GOT3 (cell line): ENCODE results near the gene FILIP1L.
A peak's percentile ranks its signal among the peaks of the same experiment; 100 is the strongest.
"Not testable (repeated sequence)": the region's sequence is repeated elsewhere in the genome, so short reads cannot be mapped to it uniquely, and the experiment has no call there.

Experiments used
- DNase-seq: peaks from one replicate; lab custom pipeline; 2025; ENCODE audit warnings: mixed read lengths; lab: John Stamatoyannopoulos, UW

Gene FILIP1L

DNA sequence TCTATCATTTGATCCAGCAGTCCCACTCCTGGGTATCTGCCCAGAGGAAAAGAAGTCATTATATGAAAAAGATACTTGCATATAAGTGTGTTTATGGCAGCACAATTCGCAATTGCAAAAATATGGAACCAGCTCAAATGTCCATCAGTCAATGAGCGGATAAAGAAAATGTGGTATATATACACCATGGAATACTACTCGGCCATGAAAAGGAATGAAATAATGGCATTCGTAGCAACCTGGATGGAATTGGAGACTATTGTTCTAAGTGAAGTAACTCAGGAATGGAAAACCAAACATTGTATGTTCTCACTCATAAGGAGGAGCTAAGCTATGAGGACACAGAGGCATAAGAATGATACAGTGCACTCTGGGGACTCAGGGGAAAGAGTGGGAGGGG, 272.4 kb downstream of the FILIP1L start:
- not testable (repeated sequence) for DNase-seq

DNA sequence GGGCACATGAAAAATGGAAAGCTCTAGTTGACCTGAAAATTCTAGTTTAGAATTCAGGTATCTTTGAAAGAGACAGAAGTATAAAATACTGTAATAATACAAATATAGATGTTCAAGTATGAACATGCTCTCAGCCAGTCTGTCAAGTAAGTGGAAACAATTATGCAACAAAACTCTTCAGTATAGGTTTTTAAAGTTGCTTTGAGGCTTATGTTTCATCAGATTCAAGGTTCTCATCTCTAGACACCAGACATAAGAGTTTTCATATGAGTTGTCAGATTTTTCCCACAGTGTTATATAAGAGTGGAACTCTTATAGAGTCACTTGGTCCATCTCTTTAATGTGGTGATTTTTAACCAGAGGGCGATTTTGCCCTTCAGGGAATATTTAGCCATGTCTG, 274.7 kb downstream of the FILIP1L start:
- DNase-seq: no peak

DNA sequence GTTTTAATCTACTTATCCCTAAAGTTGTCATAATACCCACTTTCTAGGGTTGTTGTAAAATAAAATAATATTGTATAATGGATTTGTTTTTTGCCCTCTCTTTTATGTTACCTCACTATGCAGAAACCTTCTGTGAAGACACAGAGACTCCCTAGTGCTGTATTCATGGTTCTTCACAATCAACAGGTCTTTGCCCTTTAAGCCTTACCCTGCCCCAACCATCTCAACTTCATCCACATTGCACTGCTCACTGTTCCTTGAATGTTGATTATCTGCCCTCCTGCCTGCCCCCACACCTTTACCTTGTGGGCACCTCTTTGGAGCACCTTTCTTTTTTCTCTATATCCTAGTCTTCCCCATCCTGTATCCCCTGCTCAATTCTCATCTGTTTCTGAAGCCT, 275.5 kb downstream of the FILIP1L start:
- DNase-seq: no peak

DNA sequence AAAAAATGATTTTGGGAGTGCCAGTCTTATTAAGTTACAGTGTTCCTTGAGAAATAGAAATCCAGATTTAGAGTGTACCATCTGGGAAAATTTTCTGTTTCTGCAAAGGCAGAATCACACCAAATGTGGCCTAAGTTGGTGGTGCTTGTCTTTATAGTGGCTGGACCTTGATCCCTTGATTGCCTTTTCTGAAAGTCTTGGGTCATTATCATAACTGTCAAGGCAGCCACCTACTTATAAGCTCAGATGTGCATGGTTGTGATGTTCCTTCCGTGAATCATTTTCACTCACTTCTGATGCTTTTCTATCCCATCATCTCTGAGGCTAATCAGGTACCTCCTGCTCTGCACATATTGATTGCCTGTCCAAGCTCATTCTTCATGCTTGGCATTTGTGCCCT, 276.6 kb downstream of the FILIP1L start:
- DNase-seq: no peak

DNA sequence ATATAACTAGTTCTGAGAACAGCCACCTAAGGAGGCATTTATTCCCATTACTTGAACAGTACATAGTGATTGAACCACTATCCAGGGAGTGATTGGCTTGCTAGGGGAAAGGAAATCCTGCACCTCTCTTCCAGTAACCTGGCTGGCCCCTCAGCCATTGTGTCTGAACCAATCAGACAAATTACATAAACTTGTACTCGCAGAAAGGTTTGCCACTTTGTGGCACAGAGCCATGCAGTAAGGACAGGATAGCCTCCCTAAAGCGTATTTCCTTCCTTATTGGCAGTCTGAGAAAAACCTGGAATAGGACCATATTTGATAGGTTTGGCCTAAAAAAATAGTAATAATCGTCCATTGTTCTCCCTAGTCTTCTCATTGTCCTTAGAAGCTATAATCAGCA, 277.6 kb downstream of the FILIP1L start:
- DNase-seq: no peak

DNA sequence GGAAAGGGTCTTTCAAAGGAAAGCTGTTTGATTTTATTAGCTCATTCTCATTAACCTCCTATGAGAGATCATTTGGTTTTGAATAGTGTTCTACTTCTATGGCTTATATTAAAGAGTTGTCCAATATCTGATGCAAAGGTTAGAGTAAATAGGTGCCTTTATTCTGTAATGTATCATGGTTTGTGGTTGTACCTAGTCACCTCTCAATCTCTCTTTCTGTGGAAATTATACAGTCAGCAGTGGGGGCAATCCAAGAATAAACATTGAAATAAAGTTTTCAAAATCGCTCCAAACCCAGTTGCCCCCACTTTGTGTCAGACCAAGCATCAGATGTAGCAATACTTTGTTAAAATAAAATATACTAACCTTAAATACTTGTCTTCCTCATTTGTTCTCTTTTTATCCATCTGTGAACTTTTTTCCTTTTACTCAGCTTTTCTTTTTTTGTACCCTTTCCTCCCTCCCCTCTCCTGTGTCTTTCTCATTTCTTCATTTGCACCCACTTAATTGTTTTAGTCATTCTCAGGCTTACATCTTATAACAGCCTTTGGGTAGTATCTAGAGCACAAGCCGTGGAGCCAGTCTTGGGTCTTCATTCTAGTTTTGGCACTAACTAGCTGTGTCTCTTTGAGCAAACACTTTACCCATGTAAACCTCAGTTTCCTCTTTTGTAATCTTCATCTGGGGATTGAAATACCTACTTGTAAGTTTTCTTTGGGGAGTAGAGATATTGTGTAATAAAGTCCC, 279.9 kb downstream of the FILIP1L start:
- no peak for DNase-seq

DNA sequence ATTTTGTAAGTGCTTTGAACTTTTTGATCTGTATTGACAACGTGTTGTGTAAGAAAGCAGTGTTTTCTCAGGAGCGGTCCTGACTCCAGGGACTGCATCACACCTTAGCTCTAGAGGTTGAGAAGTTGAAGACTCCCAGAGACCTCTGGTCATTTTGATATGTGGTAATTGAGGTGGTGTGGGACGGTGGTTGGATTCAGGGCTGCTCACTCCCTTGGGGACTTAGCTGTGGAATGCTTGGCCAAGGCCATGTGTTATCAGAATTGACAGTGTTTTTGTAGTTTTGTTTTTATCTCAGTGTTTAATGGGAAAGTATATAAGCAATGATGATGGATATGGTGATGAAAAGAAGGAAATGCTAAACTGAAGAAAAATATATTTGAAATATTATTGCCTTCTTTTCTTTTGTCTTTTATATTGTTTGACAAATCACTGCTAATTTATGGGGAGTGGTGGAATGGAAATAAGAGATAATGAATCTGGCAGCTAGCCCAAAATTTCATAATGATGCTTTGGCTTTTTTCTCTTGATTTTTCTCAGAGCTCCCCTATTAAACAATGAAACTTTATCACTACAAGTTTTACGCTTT, 280.6 kb downstream of the FILIP1L start:
- DNase-seq: no peak

DNA sequence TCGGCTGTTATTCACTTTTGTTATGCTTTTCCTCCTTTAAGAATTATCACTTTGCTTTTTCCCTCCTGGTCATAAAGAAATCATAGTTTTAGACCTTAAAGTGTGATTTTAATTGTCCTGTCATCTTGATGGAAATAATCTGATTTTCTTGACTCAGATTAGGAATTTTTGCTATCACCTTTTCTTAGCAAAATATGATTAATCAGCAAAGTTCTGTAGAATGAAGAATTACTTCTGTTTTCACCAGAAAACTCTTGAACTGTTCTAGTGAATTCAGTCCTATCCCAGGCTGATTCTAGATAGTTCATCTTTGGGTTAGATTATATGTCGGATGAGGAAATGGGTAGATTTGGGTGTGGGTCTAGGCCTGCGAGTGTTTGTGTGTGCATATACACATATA, 284.5 kb downstream of the FILIP1L start:
- no peak for DNase-seq

DNA sequence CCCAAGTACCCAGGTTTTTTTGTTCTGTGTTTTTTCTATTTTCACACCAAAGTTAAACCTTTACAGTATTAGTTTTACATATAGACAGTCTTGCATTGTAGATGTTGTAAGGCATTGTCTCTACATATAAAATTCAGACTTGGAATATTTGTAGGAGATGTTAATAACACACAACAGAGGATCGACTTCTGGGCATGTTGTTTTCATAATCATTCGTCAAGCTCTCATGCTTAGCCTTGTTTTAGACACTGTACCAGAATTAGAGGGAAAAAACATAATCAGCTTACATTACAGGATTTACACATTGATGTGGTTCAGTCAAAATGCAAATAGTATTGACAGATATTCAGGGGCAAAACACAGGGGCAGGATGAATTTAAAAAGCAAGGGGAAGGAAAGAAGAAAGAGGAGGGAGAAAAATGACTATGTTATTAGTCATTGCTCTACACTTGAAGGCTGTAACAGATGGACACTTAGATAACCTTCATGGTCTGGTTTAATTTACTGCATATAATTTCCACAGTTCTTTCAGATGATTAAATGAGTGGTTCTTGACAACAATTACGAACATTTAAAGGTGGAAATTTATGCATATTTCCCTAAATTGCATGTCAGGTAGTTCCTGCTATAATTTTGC, 289.2 kb downstream of the FILIP1L start:
- DNase-seq: no peak

DNA sequence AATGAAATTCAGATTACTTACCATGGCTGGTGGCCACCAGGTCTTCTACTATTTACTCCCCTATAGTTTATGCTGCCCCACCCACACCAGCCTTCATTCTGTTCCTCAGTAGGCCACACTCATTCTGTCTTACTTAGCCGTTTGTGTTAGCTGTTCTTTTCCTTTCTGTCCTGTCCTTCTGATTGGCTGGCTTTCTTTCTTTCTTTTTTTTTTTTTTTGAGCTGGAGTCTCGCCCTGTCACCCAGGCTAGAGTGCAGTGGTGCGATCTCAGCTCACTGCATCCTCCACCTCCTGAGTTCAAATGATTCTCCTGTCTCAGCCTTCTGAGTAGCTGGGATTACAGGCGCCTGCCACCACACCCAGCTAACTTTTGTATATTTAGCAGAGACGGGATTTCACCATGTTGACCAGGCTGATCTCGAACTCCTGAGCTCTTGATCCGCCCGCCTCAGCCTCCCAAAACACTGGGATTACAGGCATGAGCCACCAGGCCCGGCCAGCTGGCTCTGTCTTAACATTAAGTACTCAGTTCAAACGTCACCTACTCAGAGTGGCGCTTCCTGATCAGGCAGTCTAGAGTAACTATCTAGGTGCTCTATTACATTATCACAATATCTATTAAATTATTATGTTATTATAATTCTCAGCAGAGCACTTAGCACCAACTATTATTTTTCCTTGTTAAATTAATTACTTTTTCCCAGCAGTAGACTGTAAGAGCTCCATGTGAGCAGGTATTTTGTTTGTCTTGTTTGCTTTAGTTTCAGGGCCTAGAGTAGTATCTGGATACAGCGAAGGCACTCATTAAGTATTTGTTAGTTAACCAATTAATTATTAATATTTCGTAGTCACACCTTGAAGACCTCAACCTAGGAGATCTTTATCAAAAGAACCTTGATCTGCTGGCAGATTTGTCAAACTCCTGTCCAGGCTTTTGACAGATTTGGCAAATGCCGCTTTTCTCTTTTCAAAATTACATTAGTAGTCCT, 290.3 kb downstream of the FILIP1L start:
- DNase-seq: no peak

DNA sequence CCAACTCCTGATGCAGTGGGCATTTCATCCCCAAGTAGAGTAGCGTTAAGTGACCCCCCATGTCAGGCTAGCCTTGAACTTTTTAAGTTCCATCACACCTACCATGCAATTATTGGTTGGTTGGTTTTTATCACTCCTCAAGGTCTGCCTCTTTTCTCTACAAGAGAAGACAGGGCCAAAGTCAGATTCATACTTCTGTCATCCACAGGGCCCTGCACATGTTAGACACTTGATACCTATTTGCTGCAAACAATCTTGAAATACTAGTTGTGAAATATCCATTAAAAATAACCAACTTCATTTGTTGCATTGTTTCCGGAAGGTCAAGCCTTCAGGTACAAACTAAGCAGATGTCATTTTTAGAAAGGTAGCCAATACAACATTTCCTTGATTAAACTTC, 295.5 kb downstream of the FILIP1L start:
- no peak for DNase-seq

DNA sequence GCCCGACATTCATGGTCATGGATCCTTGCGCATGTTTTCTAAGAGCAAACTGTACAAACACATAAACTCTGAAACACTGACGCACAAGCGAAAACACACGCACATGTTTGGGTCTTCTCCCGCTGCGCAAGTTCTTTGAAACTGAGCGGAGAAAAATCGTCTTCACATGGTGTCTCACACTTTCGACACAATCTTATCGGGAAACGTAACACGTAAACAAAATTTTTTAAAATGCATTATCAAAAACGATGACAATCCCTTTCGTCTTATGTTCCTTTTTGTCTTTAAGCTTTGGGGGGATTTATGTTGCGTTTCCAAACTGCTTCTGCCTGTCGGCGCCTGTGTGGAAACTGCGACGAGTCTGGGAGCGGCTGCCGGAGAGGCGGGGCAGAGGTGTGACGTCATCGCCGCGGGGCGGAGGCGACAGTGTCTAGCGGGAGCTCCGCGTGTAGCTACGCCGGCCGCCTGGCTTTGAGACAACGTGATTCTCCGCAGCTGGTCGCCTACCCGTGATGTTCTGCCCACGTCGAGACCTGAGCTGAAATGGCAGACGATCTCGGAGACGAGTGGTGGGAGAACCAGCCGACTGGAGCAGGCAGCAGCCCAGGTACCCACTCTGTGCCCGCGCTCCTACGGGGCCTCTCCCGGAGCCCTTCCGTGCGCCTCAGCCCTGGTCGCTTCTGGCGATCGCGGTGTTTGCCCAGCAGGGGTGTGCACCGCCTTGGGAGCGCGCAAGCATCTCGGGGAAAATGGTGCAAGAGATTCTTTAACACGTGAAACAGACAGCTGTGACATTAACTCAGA, 296.7 kb downstream of the FILIP1L start, which contains the start of gene CMSS1:
TSS of gene CMSS1 (plus strand) at position 426 of the 804 bp plus-strand sequence.
- peak; percentile 78 for DNase-seq

DNA sequence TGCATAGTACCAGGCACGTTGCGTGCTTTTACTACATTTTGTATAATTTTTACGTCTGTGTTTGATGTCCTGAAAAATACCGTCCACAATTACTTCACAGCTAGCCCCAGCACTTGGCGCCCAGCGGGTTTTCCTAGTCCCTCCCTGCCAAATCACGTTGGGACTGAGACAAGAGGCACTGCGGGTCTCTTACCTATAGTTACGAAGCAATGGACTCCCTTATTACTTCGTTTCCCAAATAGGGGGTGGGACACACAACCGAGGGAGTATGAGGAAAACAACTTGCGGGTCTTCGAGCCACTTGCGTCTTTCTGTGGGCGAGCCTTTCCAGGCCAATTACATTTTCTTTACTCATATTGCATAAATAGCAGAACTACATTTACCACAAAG, 297.3 kb downstream of the FILIP1L start:
- DNase-seq: no peak

DNA sequence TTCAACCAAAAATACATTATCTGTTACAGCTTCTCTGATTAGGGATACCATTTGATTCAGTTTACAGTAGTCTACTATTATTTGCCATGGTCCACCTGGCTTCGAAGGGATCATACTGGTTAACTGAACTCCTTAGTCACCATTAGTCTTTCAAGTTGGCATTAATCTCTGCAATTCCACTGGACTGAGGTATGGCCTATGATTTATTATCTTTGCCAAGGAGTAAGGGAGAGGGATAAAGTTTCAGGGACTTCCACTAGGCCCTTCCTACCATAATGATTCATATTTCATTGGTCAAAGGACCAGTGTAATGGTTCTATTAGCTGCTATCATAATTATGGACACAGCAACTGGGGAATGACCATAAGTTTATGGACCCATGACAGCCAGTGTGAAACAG, 303.9 kb downstream of the FILIP1L start:
- DNase-seq: no peak

DNA sequence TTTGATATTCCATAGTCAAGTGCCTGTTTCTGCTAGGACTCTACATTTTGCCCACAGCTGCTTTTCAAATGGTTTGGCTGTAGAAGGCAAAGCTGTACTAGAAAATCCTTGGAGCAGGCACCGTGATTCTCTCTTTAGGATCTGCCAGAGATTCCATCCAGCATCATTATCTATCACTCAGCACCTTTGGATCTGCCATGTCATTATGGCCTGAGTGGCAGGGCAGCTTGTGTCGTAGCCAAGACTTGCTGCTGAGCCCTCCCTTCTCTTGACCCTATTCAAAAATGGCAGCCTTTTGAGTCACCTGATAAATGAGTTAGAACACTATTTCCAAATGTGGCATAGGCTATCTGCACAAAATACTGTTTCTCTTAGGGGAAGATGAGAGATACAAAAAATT, 304.7 kb downstream of the FILIP1L start:
- no peak for DNase-seq

DNA sequence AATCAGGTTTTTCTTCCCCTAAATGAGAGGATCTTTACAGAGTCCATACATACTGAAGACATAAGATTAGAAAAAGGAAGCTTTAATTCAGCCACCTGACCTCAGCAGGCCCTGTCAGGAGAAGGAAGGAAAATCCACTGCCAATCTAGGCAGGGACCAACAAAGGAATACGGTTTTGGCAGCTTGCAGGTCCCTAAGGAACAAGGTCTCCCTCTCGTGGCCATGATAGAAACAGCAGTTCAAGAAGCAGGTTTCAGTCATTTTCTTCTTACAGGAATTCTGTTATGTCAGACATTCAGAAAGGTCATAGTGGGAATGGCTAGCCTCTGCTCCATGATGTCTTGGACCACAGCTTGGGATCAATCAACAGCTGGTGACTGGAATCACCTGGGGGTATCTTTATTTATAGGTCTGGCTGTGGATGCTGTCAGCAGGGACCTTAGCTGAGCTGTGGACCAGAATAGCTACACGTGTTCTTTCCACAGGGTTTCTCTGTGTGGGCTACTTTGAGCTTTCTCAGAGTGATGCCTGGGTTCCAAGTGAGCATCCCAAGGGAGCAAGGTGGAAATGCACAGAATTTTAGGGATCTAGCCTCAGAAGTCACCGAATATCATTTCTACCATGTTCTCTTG, 306.0 kb downstream of the FILIP1L start:
- DNase-seq: peak; percentile 29

DNA sequence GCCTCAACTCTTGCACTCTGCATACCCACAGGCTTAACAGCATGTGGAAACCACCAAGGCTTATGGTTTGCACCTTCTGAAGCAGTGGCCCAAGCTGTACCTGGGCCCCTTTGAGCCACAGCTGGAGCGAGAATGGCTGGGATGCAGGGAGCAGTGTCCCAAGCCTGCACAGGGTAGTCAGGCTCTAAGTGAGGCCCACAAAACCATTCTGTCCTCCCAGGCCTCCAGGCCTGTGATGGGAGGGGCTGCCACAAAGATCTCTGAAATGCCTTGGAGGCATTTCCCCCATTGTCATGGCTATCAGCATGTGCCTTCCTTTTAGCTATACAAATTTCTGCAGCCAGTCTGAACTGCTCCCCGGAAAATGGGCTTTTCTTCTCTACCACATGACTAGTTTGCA, 309.1 kb downstream of the FILIP1L start:
- no peak for DNase-seq

DNA sequence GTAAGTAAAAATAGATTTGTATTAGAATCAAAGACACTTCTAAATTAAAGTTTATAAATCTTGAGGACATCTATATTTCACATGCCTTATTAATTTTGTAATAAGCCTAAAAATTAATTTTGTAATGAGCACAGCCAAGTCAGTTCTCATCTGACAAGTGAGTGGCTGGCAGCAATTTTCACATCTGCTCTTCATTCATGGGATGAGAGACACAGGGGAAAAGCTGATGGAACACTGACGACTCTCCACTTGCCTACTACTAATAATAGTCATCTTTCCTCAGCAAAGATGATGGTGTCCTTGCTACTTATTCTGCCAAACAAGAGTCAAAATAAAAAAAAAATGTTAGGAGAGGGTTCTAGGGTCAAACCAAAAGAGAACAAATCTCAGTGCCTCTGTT, 311.0 kb downstream of the FILIP1L start:
- no peak for DNase-seq

DNA sequence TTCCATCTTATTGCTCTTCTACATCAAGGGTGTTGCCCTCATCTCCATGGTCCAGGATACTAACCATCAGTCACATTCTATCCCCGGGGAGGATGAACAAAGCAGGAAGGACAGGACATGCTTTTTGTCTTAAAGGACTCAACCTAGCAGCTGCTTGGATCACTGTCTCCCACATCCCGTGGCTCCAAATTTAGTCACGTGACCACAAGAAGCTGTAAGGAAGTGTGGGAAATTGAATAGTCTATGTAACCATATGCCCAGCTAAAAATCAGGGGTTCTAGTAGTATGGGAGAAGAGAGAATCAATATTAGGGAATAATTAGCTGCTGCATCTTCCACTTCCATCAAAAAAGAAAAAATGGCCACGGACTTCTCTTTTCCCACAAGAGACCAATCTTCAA, 314.9 kb downstream of the FILIP1L start:
- no peak for DNase-seq

DNA sequence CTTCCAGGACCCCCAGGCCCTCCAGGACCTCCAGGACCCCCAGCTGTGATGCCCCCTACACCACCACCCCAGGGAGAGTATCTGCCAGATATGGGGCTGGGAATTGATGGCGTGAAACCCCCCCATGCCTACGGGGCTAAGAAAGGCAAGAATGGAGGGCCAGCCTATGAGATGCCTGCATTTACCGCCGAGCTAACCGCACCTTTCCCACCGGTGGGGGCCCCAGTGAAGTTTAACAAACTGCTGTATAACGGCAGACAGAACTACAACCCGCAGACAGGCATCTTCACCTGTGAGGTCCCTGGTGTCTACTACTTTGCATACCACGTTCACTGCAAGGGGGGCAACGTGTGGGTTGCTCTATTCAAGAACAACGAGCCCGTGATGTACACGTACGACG, 318.7 kb downstream of the FILIP1L start:
- DNase-seq: no peak

DNA sequence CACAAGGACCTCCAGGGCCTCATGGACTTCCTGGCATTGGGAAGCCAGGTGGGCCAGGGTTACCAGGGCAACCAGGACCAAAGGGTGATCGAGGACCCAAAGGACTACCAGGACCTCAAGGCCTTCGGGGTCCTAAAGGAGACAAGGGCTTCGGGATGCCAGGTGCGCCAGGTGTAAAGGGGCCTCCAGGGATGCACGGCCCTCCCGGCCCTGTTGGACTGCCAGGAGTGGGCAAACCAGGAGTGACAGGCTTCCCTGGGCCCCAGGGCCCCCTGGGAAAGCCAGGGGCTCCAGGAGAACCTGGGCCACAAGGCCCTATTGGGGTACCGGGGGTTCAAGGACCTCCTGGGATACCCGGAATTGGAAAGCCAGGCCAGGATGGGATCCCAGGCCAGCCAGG, 319.8 kb downstream of the FILIP1L start:
- no peak for DNase-seq
